RWPE1 (cell line): ENCODE measurements around the gene TRIM49B.
"Not testable (repeated sequence)": the region's sequence is repeated elsewhere in the genome, so short reads cannot be mapped to it uniquely, and the experiment has no call there.

Source experiments
- CTCF ChIA-PET: fragments of 350-600 bp; sonication (Branson Sonifier 250); formaldehyde crosslinking; extraction: SDS; loops from one replicate; lab custom pipeline; 2021; lab: Yijun Ruan, JAX
- POLR2A ChIA-PET: fragments of 400-600 bp; formaldehyde crosslinking; extraction: SDS; loops from one replicate; lab custom pipeline; 2020; ENCODE audit warnings: antibody characterized with exemption; ENCODE audit not compliant: low non-redundant PET; lab: Yijun Ruan, JAX
- DNase-seq: peaks from one replicate; pipeline ENCODE4 v3.0.0; 2012; ENCODE audit warnings: low spot score
- H3K27ac ChIP-seq: fragments of 450-650 bp; 2 replicates; pipeline ENCODE4 v1.5.1; 2017

The TRIM49B gene

GRCh38 chr11:49028523-49028922 is at the start of gene TRIM49B:
Gene TRIM49B (plus strand): TSS chr11:49028823. CDS start chr11:49031600, 2,777 bp downstream.
- CTCF ChIA-PET, POLR2A ChIA-PET, DNase-seq, H3K27ac ChIP-seq: not testable (repeated sequence)

- POLR2A ChIA-PET, DNase-seq, H3K27ac ChIP-seq, CTCF ChIA-PET: not testable (repeated sequence)
These were observed 44.8 kb upstream of the TRIM49B start, which contains the start of gene TRIM51G for GRCh38 chr11:48983785-48984184. Gene TRIM51G (minus strand): TSS chr11:48983885. CDS start chr11:48981695, 2,190 bp downstream.

GRCh38 chr11:49048229-49048628 is 19.6 kb downstream of the TRIM49B start:
- H3K27ac ChIP-seq, CTCF ChIA-PET, POLR2A ChIA-PET, DNase-seq: not testable (repeated sequence)

GRCh38 chr11:49049821-49050220 is 21.2 kb downstream of the TRIM49B start:
- DNase-seq, H3K27ac ChIP-seq, POLR2A ChIA-PET: not testable (repeated sequence)
- CTCF ChIA-PET, result interaction anchor here (0.7 kb wide), 1 partner anchor 237 kb away, joined by 3 read pairs; no protein-coding TSS in a partner anchor

- H3K27ac ChIP-seq, DNase-seq, POLR2A ChIA-PET, CTCF ChIA-PET: not testable (repeated sequence)
These were observed 30.4 kb downstream of the TRIM49B start, which contains the start of gene TRIM64C for GRCh38 chr11:49059012-49059411. Gene TRIM64C (minus strand): TSS chr11:49059112. CDS start chr11:49059112, 0 bp downstream.

GRCh38 chr11:49069897-49070296 is 41.3 kb downstream of the TRIM49B start:
- H3K27ac ChIP-seq, POLR2A ChIA-PET, DNase-seq, CTCF ChIA-PET: not testable (repeated sequence)
